Parathyroid adenoma (tissue), 2 donors: ENCODE measurements around the gene KLF12.
A peak's percentile ranks its signal among the peaks of the same experiment; 100 is the strongest.

Experiments
- H2AFZ ChIP-seq: fragments of 300-600 bp; sonication (generic); one replicate; pipeline ENCODE4 v1.7.0; 2017; ENCODE audit warnings: antibody characterized with exemption, mild to moderate bottlenecking
- H3K27ac ChIP-seq: fragments of 300-600 bp; sonication (generic); one replicate; pipeline ENCODE4 v1.7.0; 2017
- H3K27me3 ChIP-seq: fragments of 300-600 bp; sonication (generic); one replicate; pipeline ENCODE4 v1.7.0; 2017; ENCODE audit warnings: low read length; ENCODE audit not compliant: control insufficient read depth, insufficient read depth
- H3K36me3 ChIP-seq: fragments of 300-600 bp; sonication (generic); one replicate; pipeline ENCODE4 v1.7.0; 2017; ENCODE audit warnings: low read length; ENCODE audit not compliant: control insufficient read depth, insufficient read depth
- H3K4me1 ChIP-seq: fragments of 300-600 bp; sonication (generic); one replicate; pipeline ENCODE4 v1.7.0; 2017; ENCODE audit warnings: control low read depth
- H3K4me2 ChIP-seq: fragments of 300-600 bp; sonication (generic); one replicate; pipeline ENCODE4 v1.7.0; 2017; ENCODE audit warnings: low read length
- H3K4me3 ChIP-seq: fragments of 300-600 bp; sonication (generic); one replicate; pipeline ENCODE4 v1.7.0; 2017; ENCODE audit warnings: low read depth, low read length
- H3K79me2 ChIP-seq: fragments of 300-600 bp; sonication (generic); one replicate; pipeline ENCODE4 v1.7.0; 2017; ENCODE audit warnings: control low read depth
- H3K9ac ChIP-seq: fragments of 300-600 bp; sonication (generic); one replicate; pipeline ENCODE4 v1.7.0; 2017; ENCODE audit warnings: mild to moderate bottlenecking
- H3K9me3 ChIP-seq: fragments of 300-600 bp; sonication (generic); one replicate; pipeline ENCODE4 v1.7.0; 2017; ENCODE audit warnings: low read length; ENCODE audit not compliant: control insufficient read depth
- TF ChIP-seq, protein P1 (sequence below): fragments of 300-600 bp; sonication (generic); IDR thresholded peaks from one replicate; pipeline ENCODE4 v1.7.0; 2017; ENCODE audit warnings: antibody characterized with exemption, mild to moderate bottlenecking
- donor health status: primary hyperparathyroidism.

The KLF12 gene

DNA sequence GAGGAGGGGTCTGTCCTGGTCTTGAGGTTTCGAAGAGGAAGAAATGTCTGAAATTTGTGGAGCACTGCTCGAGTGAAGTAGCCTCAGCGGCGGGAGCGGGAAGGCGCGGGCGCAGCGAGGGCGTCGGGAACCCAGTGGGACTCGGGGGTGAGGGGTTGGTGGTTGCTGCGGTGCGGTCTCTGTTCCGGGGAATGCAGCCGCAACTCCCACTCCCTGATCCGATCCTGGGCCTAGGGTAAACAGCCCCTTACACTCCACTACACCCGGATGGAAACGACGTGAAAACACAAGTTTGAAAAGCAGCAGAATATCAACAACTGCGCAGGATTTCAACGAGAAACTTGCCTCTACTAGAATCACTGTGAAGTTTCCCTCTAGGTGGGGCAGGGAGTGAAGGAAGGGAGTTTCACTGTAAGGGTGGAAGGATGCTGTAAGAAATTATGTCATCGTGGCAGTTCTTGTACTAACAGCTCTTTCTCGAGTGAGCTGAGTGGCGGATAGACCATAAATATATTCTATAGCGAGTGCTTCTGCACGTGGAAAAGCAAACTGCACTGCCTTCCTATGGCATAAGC is 2.0 kb upstream of the KLF12 start:
- Histone ChIP-seq H3K4me2 (peak overlapping the region; percentile 77), H3K79me2 (no peaks in the 10 kb centered on the region), H3K9me3 (no peaks in the 10 kb centered on the region), H3K27ac (peak overlapping the region; percentile 77), H2AFZ (peak overlapping the region; percentile 93), H3K4me1 (no peaks in the 10 kb centered on the region), H3K36me3 (no peaks in the 10 kb centered on the region), H3K9ac (no peak overlapping the region), H3K27me3 (no peaks in the 10 kb centered on the region), H3K4me3 (peak overlapping the region; percentile 55)
- TF ChIP-seq, protein P1, sequence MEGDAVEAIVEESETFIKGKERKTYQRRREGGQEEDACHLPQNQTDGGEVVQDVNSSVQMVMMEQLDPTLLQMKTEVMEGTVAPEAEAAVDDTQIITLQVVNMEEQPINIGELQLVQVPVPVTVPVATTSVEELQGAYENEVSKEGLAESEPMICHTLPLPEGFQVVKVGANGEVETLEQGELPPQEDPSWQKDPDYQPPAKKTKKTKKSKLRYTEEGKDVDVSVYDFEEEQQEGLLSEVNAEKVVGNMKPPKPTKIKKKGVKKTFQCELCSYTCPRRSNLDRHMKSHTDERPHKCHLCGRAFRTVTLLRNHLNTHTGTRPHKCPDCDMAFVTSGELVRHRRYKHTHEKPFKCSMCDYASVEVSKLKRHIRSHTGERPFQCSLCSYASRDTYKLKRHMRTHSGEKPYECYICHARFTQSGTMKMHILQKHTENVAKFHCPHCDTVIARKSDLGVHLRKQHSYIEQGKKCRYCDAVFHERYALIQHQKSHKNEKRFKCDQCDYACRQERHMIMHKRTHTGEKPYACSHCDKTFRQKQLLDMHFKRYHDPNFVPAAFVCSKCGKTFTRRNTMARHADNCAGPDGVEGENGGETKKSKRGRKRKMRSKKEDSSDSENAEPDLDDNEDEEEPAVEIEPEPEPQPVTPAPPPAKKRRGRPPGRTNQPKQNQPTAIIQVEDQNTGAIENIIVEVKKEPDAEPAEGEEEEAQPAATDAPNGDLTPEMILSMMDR = no peak

DNA sequence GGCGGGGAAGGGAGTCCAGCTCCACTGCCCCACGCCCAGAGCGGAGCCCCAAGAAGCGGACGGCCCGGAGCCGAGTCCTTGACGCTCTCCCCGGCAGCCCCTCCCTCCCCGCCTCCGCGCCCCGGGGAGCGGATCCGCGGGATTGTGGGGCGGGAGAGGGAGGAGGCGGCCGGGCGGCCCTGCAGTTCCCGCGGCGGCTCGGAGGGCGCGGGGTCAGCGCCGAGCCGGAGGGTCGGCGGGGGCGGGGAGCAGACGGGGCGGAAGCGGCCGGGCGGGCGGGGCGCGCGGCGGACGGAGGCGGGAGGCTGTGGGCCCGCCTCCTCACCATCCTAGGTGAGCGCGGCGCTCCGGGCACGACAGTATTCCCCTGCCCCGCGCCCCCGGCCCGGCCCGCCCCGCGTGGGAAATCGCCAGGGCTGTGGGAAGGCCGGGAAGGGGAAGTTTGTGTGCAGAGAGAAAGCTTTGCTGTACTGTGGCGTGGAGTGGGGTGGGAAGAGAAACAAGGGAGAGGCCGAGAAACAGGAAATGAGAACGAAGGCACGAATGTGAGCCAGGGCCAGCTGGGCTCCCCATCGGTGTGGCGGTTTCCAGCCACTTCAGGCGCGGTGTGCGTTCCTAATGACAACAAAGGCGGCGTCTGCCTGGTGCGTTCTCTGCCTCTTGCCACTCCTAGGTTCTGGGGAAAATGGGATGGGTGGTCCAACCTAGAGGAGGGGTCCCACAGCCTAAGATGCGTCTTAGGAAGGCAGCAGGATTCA is 1.3 kb upstream of the KLF12 start:
- Histone ChIP-seq H3K27ac (peak overlapping the region; percentile 77), H3K36me3 (no peaks in the 10 kb centered on the region), H3K79me2 (no peaks in the 10 kb centered on the region), H2AFZ (peak overlapping the region; percentile 93), H3K4me2 (peak overlapping the region; percentile 77), H3K9ac (no peak overlapping the region), H3K9me3 (no peaks in the 10 kb centered on the region), H3K4me3 (peak overlapping the region; percentile 55), H3K27me3 (no peaks in the 10 kb centered on the region), H3K4me1 (no peaks in the 10 kb centered on the region)
- TF ChIP-seq, protein P1 = no peak

DNA sequence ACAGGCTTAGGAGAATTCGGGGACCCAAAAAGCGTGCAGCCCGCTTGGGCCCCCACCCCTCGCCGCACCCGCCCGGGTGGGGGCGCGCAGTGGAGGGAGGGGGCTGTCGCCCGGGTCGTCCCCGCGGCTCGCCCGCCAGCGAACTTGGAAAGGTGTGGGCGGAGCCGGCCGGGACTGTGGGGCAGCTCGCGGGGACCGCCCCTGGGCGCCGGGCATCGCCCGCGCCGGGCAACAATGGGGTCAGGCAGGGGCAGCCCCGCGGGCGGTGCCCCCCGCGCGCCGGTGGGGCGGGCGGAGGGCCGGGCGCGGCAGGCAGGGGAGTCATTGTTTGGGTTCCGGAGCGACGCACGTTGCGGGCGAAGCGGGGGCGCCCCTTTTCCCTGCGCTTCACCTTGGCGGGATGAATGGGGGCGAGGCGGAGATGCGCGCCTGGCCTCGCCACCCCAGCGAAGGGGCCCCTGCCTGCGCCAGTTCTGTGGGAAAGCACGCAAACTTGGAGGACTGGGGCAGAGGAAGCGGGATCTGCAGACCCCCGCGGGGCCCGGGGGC is 647 bp upstream of the KLF12 start:
- TF ChIP-seq, protein P1 = no peak
- Histone ChIP-seq H3K4me1 (no peaks in the 10 kb centered on the region), H3K27me3 (no peaks in the 10 kb centered on the region), H3K4me2 (peak overlapping the region; percentile 79), H3K79me2 (no peaks in the 10 kb centered on the region), H3K9me3 (no peaks in the 10 kb centered on the region), H3K9ac (no peak overlapping the region), H3K36me3 (no peaks in the 10 kb centered on the region), H3K4me3 (peak overlapping the region; percentile 64), H2AFZ (peak overlapping the region; percentile 93), H3K27ac (peak overlapping the region; percentile 74)

DNA sequence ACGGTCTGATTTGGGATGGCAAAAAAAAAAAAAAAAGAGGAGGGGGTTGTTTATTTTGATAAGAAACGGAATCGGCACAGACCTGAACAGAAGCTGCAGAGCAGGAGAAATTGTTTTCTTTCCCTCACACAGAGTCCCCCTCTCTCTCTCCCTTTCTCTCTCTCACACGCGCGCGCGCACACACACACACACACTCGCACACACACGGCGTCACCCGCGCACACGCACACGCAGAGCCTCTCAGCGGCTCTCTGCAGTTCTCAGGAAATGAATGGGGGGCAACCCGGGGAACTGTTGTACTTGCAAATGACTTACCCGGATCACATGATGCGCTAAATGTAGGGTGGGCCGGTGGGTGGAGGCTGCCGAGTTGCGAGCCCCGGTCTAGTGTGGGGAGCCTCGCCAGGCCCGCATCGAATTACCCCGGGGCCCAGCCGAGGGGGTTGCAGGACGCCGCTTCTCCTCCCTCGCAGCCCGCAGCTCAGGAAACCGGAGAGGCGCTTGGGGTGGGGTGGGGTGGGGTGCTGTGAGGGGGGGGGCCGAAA is 475 bp downstream of the KLF12 start:
- H3K4me2 ChIP-seq = peak overlapping the region; percentile 83
- H3K4me1 ChIP-seq = no peaks in the 10 kb centered on the region
- no peaks in the 10 kb centered on the region for H3K9me3 ChIP-seq
- peak overlapping the region; percentile 60 for H3K4me3 ChIP-seq
- no peak overlapping the region for H3K9ac ChIP-seq
- peak overlapping the region; percentile 78 for H2AFZ ChIP-seq
- TF ChIP-seq, protein P1 = no peak
- peak overlapping the region; percentile 47 for H3K27ac ChIP-seq
- no peaks in the 10 kb centered on the region for H3K27me3 ChIP-seq
- no peaks in the 10 kb centered on the region for H3K36me3 ChIP-seq
- H3K79me2 ChIP-seq = no peaks in the 10 kb centered on the region
